Activated CD4-positive, alpha-beta T cell treated with anti-CD3 and anti-CD28 coated beads, Interleukin-2, amount 10 ng/mL, durations not matched to agents 24 days and 14 days (primary cell): ENCODE data around the gene UGT1A7. TPM values are rescaled to one million over a fixed set of nuclear protein-coding genes. Genes with fewer than 3 reads are reported as not detected.
"Not testable (repeated sequence)": the region's sequence is repeated elsewhere in the genome, so short reads cannot be mapped to it uniquely, and the experiment has no call there.

Experiments used
- DNase-seq: peaks from one replicate; pipeline ENCODE4 v3.0.0; 2022
- H3K27ac Mint-ChIP-seq: one replicate; pipeline ENCODE4 v1.8.0; 2022; ENCODE audit warnings: mild to moderate bottlenecking, mixed read lengths
- H3K27me3 Mint-ChIP-seq: one replicate; pipeline ENCODE4 v1.8.0; 2022; ENCODE audit warnings: mixed read lengths
- H3K36me3 Mint-ChIP-seq: one replicate; pipeline ENCODE4 v1.8.0; 2022; ENCODE audit warnings: low read depth, mild to moderate bottlenecking, mixed read lengths
- H3K4me1 Mint-ChIP-seq: one replicate; pipeline ENCODE4 v1.8.0; 2021; ENCODE audit warnings: mixed read lengths
- H3K4me3 Mint-ChIP-seq: one replicate; pipeline ENCODE4 v1.8.0; 2022; ENCODE audit warnings: mild to moderate bottlenecking, moderate library complexity, mixed read lengths
- H3K9me3 Mint-ChIP-seq: one replicate; pipeline ENCODE4 v1.8.0; 2021; ENCODE audit warnings: mixed read lengths
- intact Hi-C: fragments of 100-400 bp; cut with micrococcal nuclease; formaldehyde crosslinking; loops from one replicate; pipeline ENCODE4 v1.15.1; 2023
- total RNA-seq: library from RNA; stranded (reverse); gene quantifications from 2 replicates; pipeline ENCODE4 v1.2.3, GENCODE V29; 2022

Gene UGT1A7
- total RNA-seq, result not detected in 2 replicates

- Mint-ChIP-seq H3K4me1 (no peaks in the 10 kb centered on the region), H3K9me3 (no peaks in the 10 kb centered on the region), H3K36me3 (no peaks in the 10 kb centered on the region), H3K27me3 (peaks cover 14% of the 10 kb centered on the region), H3K4me3 (no peak within 1 kb of the TSS), H3K27ac (no peak within 1 kb of the TSS)
- no peak for DNase-seq
- intact Hi-C loops, result no loop called here
Observed at GRCh38 chr2:233681521-233682099, at the start of gene UGT1A7. Gene UGT1A7 (plus strand): TSS chr2:233681901. CDS start chr2:233681938, 37 bp downstream.

- H3K4me3 Mint-ChIP-seq, H3K9me3 Mint-ChIP-seq, H3K4me1 Mint-ChIP-seq, intact Hi-C loops, DNase-seq, H3K36me3 Mint-ChIP-seq, H3K27ac Mint-ChIP-seq: not testable (repeated sequence)
- H3K27me3 Mint-ChIP-seq, result peaks cover 18% of the 10 kb centered on the region
Observed at GRCh38 chr2:233636306-233636705, 45.4 kb upstream of the UGT1A7 start, which contains the start of gene UGT1A10. Gene UGT1A10 (plus strand): TSS chr2:233636448. CDS start chr2:233636523, 75 bp downstream.

- peaks cover 8% of the 10 kb centered on the region for H3K27me3 Mint-ChIP-seq
- no peaks in the 10 kb centered on the region for H3K36me3 Mint-ChIP-seq
- DNase-seq, result no peak
- H3K4me1 Mint-ChIP-seq, result no peaks in the 10 kb centered on the region
- H3K9me3 Mint-ChIP-seq, result no peaks in the 10 kb centered on the region
- H3K27ac Mint-ChIP-seq, result no peak overlapping the region
- no peak overlapping the region for H3K4me3 Mint-ChIP-seq
- intact Hi-C loops, result no loop called here
Observed at GRCh38 chr2:233638836-233639235, 42.9 kb upstream of the UGT1A7 start.

- Mint-ChIP-seq H3K4me3 (no peak overlapping the region), H3K4me1 (no peaks in the 10 kb centered on the region), H3K27ac (no peak overlapping the region), H3K9me3 (no peaks in the 10 kb centered on the region), H3K36me3 (no peaks in the 10 kb centered on the region), H3K27me3 (peaks cover 3% of the 10 kb centered on the region)
- intact Hi-C loops, result no loop called here
- DNase-seq, result no peak
Observed at GRCh38 chr2:233639860-233640259, 41.8 kb upstream of the UGT1A7 start.

- H3K27me3 Mint-ChIP-seq, result peaks cover 3% of the 10 kb centered on the region
- DNase-seq, result no peak
- intact Hi-C loops, result no loop called here
- H3K4me1 Mint-ChIP-seq, result no peaks in the 10 kb centered on the region
- H3K9me3 Mint-ChIP-seq, result peaks cover 5% of the 10 kb centered on the region
- H3K36me3 Mint-ChIP-seq, result no peaks in the 10 kb centered on the region
- H3K4me3 Mint-ChIP-seq, result no peak overlapping the region
- no peak overlapping the region for H3K27ac Mint-ChIP-seq
Observed at GRCh38 chr2:233643128-233643527, 38.6 kb upstream of the UGT1A7 start.

- H3K4me1 Mint-ChIP-seq, H3K4me3 Mint-ChIP-seq, H3K9me3 Mint-ChIP-seq, intact Hi-C loops, H3K27me3 Mint-ChIP-seq, H3K36me3 Mint-ChIP-seq, DNase-seq, H3K27ac Mint-ChIP-seq: not testable (repeated sequence)
Observed at GRCh38 chr2:233646033-233646432, 35.7 kb upstream of the UGT1A7 start.

- no peak overlapping the region for H3K27ac Mint-ChIP-seq
- peaks cover 5% of the 10 kb centered on the region for H3K9me3 Mint-ChIP-seq
- DNase-seq, result no peak
- H3K4me1 Mint-ChIP-seq, result no peaks in the 10 kb centered on the region
- no peaks in the 10 kb centered on the region for H3K36me3 Mint-ChIP-seq
- intact Hi-C loops, result no loop called here
- H3K27me3 Mint-ChIP-seq, result peaks cover 14% of the 10 kb centered on the region
- no peak overlapping the region for H3K4me3 Mint-ChIP-seq
Observed at GRCh38 chr2:233650981-233651380, 30.7 kb upstream of the UGT1A7 start.

- Mint-ChIP-seq H3K27ac (no peak overlapping the region), H3K4me1 (no peaks in the 10 kb centered on the region), H3K27me3 (peaks cover 14% of the 10 kb centered on the region), H3K4me3 (no peak overlapping the region), H3K36me3 (no peaks in the 10 kb centered on the region), H3K9me3 (peaks cover 3% of the 10 kb centered on the region)
- intact Hi-C loops, result no loop called here
- no peak for DNase-seq
Observed at GRCh38 chr2:233651430-233651829, 30.3 kb upstream of the UGT1A7 start.

GRCh38 chr2:233654501-233654900 lies 27.2 kb upstream of the UGT1A7 start:
- Mint-ChIP-seq H3K9me3 (no peaks in the 10 kb centered on the region), H3K27me3 (peaks cover 22% of the 10 kb centered on the region), H3K4me1 (no peaks in the 10 kb centered on the region), H3K36me3 (no peaks in the 10 kb centered on the region), H3K4me3 (no peak overlapping the region), H3K27ac (no peak overlapping the region)
- no peak for DNase-seq
- intact Hi-C loops, result no loop called here

GRCh38 chr2:233655043-233655442 lies 26.7 kb upstream of the UGT1A7 start:
- H3K4me1 Mint-ChIP-seq, result no peaks in the 10 kb centered on the region
- intact Hi-C loops, result no loop called here
- H3K27ac Mint-ChIP-seq, result no peak overlapping the region
- no peak for DNase-seq
- no peaks in the 10 kb centered on the region for H3K9me3 Mint-ChIP-seq
- H3K27me3 Mint-ChIP-seq, result peaks cover 27% of the 10 kb centered on the region
- H3K4me3 Mint-ChIP-seq, result no peak overlapping the region
- no peaks in the 10 kb centered on the region for H3K36me3 Mint-ChIP-seq

- H3K27me3 Mint-ChIP-seq, result peaks cover 31% of the 10 kb centered on the region
- H3K36me3 Mint-ChIP-seq, intact Hi-C loops, DNase-seq, H3K9me3 Mint-ChIP-seq, H3K27ac Mint-ChIP-seq, H3K4me1 Mint-ChIP-seq, H3K4me3 Mint-ChIP-seq: not testable (repeated sequence)
Observed at GRCh38 chr2:233655943-233656342, 25.8 kb upstream of the UGT1A7 start.

GRCh38 chr2:233656443-233656842 lies 25.3 kb upstream of the UGT1A7 start:
- Mint-ChIP-seq H3K36me3 (no peaks in the 10 kb centered on the region), H3K4me3 (no peak overlapping the region), H3K27ac (no peak overlapping the region), H3K27me3 (peaks cover 31% of the 10 kb centered on the region), H3K9me3 (no peaks in the 10 kb centered on the region), H3K4me1 (no peaks in the 10 kb centered on the region)
- DNase-seq, result no peak
- intact Hi-C loops, result no loop called here

- intact Hi-C loops, result no loop called here
- Mint-ChIP-seq H3K9me3 (no peaks in the 10 kb centered on the region), H3K27ac (no peak overlapping the region), H3K36me3 (no peaks in the 10 kb centered on the region), H3K27me3 (peaks cover 26% of the 10 kb centered on the region), H3K4me1 (no peaks in the 10 kb centered on the region), H3K4me3 (no peak overlapping the region)
- DNase-seq, result no peak
Observed at GRCh38 chr2:233658610-233659009, 23.1 kb upstream of the UGT1A7 start.

- H3K4me3 Mint-ChIP-seq, result no peak overlapping the region
- intact Hi-C loops, result no loop called here
- no peak for DNase-seq
Observed at GRCh38 chr2:233663911-233664310, 17.8 kb upstream of the UGT1A7 start.

GRCh38 chr2:233668605-233669260 lies 13.0 kb upstream of the UGT1A7 start:
- intact Hi-C loops, result no loop called here
- H3K4me3 Mint-ChIP-seq, result no peak overlapping the region
- peaks cover 12% of the 10 kb centered on the region for H3K27me3 Mint-ChIP-seq
- peaks cover 14% of the 10 kb centered on the region for H3K9me3 Mint-ChIP-seq
- H3K4me1 Mint-ChIP-seq, result no peaks in the 10 kb centered on the region
- H3K36me3 Mint-ChIP-seq, result no peaks in the 10 kb centered on the region
- no peak for DNase-seq
- H3K27ac Mint-ChIP-seq, result no peak overlapping the region

More at GRCh38 chr2:233663911-233664310, 17.8 kb upstream of the UGT1A7 start:
- Mint-ChIP-seq H3K9me3 (peaks cover 11% of the 10 kb centered on the region), H3K36me3 (no peaks in the 10 kb centered on the region), H3K27me3 (peaks cover 16% of the 10 kb centered on the region), H3K27ac (no peak overlapping the region), H3K4me1 (no peaks in the 10 kb centered on the region)
